ENCODE measurements around the gene KLHL35.

Gene KLHL35

GRCh38 chr11:75436806-75437205 is 3.8 kb upstream of the KLHL35 start:
- Histone ChIP-seq H3K27me3 (peaks cover 40% of the 10 kb centered on the region), H3K27ac (no peak overlapping the region), H3K4me1 (ENCODE audit: control insufficient read depth in 1 of 2, insufficient read depth in 1 of 2, low read depth in 1 of 2, low read length in 1 of 2) (no peaks in the 10 kb centered on the region), H3K4me3 (ENCODE audit: low read depth in 1 of 2, low read length in 1 of 2) (no peak overlapping the region), H3K36me3 (no peaks in the 10 kb centered on the region), H3K9me3 (no peaks in the 10 kb centered on the region)
- TF ChIP-seq, protein P1, sequence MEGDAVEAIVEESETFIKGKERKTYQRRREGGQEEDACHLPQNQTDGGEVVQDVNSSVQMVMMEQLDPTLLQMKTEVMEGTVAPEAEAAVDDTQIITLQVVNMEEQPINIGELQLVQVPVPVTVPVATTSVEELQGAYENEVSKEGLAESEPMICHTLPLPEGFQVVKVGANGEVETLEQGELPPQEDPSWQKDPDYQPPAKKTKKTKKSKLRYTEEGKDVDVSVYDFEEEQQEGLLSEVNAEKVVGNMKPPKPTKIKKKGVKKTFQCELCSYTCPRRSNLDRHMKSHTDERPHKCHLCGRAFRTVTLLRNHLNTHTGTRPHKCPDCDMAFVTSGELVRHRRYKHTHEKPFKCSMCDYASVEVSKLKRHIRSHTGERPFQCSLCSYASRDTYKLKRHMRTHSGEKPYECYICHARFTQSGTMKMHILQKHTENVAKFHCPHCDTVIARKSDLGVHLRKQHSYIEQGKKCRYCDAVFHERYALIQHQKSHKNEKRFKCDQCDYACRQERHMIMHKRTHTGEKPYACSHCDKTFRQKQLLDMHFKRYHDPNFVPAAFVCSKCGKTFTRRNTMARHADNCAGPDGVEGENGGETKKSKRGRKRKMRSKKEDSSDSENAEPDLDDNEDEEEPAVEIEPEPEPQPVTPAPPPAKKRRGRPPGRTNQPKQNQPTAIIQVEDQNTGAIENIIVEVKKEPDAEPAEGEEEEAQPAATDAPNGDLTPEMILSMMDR (IDR thresholded peaks at IDR 0.05), result no peak

- no peak overlapping the region for H3K4me3 ChIP-seq (ENCODE audit: low read depth in 1 of 2, low read length in 1 of 2)
Measured at GRCh38 chr11:75435571-75435925, 2.5 kb upstream of the KLHL35 start.

DNA sequence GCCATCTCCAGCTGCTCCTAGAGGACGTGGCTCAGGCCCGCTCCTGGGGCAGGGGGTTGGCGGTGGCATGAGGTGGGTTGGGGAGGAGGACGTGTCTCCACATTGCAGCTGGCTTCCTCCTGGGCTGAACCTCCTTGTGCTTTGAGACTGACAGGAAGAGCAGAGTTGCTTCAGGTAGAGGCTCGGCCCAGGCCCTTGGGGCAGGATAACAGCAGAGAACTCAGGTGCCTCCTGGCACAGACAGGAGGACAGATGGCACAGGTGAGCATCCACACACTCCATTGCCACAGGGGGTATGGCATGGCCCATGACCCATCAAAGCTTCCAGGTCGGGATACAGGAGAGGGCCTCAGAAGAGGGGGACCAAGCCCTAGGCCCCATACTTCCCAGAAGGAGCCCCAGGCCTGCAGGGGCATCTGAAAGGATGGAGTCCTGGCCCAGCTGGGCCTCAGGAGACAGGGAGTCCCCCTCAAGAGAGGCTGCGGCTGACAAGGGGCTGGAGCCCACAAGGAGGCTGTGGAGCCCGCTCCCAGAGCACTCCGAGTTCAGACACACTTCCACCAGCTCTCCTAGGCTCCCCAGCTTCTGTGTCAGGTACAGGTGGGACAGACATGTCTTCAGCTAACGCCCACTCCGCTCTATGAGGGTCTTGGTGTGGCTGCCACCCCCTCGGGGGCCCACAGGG is 2.0 kb upstream of the KLHL35 start:
- H3K27ac ChIP-seq, result no peak overlapping the region
- peaks cover 7 to 8% of the 10 kb centered on the region in 2 experiments for H3K4me1 ChIP-seq (ENCODE audit: control insufficient read depth in 1 of 2, insufficient read depth in 1 of 2, low read depth in 1 of 2, low read length in 1 of 2)
- H3K9me3 ChIP-seq, result no peaks in the 10 kb centered on the region
- no peaks in the 10 kb centered on the region for H3K36me3 ChIP-seq
- H3K4me3 ChIP-seq (ENCODE audit: low read depth in 1 of 2, low read length in 1 of 2), result no peak overlapping the region
- TF ChIP-seq, protein P1 (IDR thresholded peaks at IDR 0.05), result no peak
- H3K27me3 ChIP-seq, result peaks cover 58% of the 10 kb centered on the region

More at GRCh38 chr11:75435571-75435925, 2.5 kb upstream of the KLHL35 start:
- TF ChIP-seq, protein P1 (IDR thresholded peaks at IDR 0.05), result no peak
- Histone ChIP-seq H3K4me1 (ENCODE audit: control insufficient read depth in 1 of 2, insufficient read depth in 1 of 2, low read depth in 1 of 2, low read length in 1 of 2) (peaks cover 3% of the 10 kb centered on the region in 2 experiments), H3K27ac (no peak overlapping the region), H3K9me3 (no peaks in the 10 kb centered on the region), H3K36me3 (no peaks in the 10 kb centered on the region), H3K27me3 (peaks cover 53% of the 10 kb centered on the region)

DNA sequence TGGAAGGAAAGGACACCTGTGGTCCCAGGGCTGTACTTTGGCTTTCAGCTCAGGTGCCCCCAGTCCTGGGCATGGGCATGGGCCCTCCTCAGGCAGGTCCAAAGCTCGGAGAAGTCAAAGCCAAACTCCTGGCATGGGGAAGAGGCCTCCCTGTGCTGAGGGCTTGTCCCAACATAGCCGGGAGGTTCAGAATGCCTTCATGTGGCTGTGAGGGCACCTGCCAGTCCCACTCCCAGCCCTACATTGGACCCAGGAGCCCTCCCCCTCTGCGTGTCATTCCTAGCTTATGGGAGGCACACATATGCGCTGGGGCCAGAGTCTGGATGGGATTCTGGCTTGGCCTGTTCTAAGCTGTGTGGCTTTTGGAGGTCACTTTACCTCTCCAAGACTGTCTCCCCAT is 1.0 kb upstream of the KLHL35 start:
- Histone ChIP-seq H3K36me3 (no peaks in the 10 kb centered on the region), H3K9me3 (peaks cover 4% of the 10 kb centered on the region), H3K27ac (no peak overlapping the region), H3K4me3 (ENCODE audit: low read depth in 1 of 2, low read length in 1 of 2) (no peak overlapping the region), H3K4me1 (ENCODE audit: control insufficient read depth in 1 of 2, insufficient read depth in 1 of 2, low read depth in 1 of 2, low read length in 1 of 2) (peaks cover 10 to 13% of the 10 kb centered on the region in 2 experiments), H3K27me3 (peaks cover 68% of the 10 kb centered on the region)
- TF ChIP-seq, protein P1 (IDR thresholded peaks at IDR 0.05), result no peak

DNA sequence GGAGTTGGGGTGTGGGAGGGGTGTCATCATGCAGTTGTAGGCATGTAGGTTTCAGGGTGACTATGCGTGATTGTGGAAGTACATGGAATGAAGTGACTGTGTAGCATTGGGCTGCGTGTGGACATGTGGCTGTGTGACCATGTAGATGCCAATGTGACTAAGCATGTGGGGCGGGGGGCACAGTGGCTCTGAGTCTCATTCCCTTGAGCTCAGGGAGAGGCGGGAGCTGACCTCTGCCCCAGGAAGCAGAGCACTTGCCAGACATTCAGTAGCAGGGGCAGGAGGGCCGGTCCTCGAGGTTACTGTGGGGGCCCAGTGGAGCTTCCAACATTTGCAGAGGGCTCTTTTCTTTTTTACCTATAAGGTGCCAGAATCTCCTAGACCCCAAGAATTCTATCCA is 440 bp upstream of the KLHL35 start:
- no peaks in the 10 kb centered on the region for H3K36me3 ChIP-seq
- peaks cover 72% of the 10 kb centered on the region for H3K27me3 ChIP-seq
- H3K9me3 ChIP-seq, result peaks cover 6% of the 10 kb centered on the region
- H3K27ac ChIP-seq, result no peak overlapping the region
- no peak overlapping the region for H3K4me3 ChIP-seq (ENCODE audit: low read depth in 1 of 2, low read length in 1 of 2)
- TF ChIP-seq, protein P1 (IDR thresholded peaks at IDR 0.05), result no peak
- H3K4me1 ChIP-seq (ENCODE audit: control insufficient read depth in 1 of 2, insufficient read depth in 1 of 2, low read depth in 1 of 2, low read length in 1 of 2), result peaks cover 10 to 17% of the 10 kb centered on the region in 2 experiments

All from neutrophil (primary cell).